OCI-LY3 (cell line): Measurements from ENCODE around the gene PIGU.

Experiments
- CTCF ChIP-seq: fragments of 200-600, 300-600 bp; sonication (generic); IDR thresholded peaks from 2 replicates; pipeline ENCODE4 v1.5.1; 2014; ENCODE audit warnings: antibody characterized with exemption, low read length, low read depth
- EZH2phosphoT487 ChIP-seq: fragments of 200-600 bp; shearing (Covaris generic); IDR thresholded peaks from 2 replicates; pipeline ENCODE4 v1.6.1; 2018; ENCODE audit warnings: antibody characterized with exemption, mixed run types, low read depth

- TF ChIP-seq CTCF (no peak), EZH2phosphoT487 (no peak)
Observed at GRCh38 chr20:34642009-34642408, 34.9 kb downstream of the PIGU start.
